Measurements from ENCODE around the gene FHAD1.

FHAD1 gene

DNA sequence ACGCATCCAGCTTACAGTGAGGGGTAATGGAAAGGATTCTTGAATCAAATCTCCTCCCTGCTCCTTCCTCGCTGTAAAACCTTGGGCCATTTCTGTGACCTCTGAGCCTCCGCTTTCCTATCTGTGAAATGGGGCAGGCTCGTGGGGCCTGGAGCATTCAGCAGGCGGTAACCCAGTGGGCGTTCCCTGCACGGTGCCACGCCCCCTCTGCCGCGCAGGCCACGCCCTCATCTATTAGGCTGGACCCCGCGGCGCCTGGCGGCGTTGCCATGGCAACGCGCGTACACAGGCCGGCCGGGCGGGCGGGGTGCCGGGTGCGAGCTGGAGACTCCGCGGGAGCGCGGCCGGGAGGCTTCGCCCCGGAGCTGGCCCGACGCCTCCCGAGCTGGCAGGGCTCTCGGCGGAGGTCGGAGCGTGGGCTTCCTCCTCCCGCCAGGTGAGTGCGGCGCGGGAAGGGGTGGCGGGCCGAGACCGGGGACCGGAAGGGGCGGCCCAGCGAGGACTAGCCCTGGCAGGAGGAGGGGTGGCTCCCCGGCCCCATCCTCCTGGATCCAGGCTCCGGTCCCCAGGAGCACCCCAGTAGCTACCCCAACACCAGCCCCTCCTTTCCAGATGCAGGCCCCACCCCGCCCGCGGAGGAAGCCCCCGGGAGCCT lies at the start of gene FHAD1:
Gene FHAD1, plus strand, starts transcription at position 264 of the 655 bp plus-strand sequence. CDS start 4,562 bp downstream, outside the sequence.
- peak; percentile 58 for DNase-seq

DNA sequence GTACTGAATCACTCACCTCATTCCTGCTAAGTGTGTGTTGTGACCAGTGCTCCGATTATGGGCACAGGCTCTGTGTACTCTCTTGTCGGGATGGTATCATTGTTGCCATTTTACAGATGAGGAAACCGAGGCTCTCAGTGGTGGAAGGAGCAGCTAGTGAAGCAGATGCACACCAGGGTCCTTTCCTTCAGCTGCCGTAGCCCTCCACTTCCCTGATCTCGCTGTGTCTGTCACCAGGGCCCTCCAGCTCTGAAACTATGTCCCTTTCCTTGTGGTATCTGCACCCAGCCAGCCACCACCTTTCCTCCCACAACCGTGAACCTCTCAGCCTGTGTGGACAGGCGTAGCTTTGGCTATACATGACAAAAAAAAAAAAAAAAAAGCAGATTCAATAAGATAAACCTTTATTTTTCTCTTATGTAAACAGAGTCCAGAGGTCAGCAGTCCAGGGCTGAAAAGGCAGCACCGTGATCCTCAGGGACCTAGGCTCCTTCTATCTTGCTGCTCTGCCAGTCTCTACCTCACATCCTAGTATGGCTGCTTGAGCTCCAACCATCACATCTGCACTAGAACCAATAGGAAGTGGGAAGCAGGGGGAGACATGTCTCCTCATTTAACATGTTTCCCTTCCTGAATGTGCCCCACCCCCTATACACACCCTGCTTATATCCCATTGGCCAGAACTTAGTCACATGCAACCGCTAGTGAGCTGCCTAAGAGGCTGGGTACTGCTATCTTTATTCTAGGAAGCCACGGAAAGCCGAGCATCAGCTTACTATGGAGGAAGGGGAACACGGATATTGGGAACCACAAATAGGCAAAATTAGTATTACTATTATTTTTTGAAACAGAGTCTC lies 49.2 kb upstream of the FHAD1 start:
- DNase-seq: no peak

DNA sequence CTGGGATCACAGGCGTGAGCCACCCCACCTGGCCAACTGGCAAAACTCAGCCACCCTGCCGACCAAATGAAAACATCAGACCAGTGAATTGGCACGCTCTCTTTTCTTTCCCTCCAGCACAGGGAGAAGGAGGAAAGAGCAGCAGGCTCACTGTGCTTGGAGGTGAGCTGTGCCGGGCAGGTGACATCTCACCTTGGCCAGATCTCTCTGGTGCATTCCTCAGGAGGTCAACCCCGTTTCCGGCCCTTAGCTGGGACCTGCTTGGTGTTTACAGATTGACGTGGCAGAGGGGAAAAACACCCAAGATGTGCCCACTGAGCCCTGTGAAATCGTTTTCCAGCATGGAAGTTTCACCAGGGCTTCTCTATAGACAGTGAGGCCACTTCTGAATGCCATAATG lies 48.3 kb upstream of the FHAD1 start:
- no peak for DNase-seq

DNA sequence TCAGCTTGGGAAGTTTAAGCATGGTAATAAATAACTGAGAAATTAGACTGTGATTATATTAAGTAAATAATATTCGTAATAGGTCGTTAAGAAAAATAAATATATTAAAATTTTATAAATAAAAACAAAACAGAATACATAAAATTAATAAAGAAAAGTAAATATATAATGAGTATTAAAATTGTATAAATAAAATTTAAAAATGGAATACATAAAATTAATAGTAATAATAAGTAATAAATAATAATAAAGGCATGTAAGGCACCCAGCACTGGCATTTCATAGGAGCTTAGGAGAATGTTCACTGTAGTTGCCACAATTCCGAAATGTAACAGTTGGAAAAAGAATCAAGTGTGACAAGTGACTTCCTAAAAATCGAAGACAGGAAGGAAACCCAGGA lies 45.8 kb upstream of the FHAD1 start:
- no peak for DNase-seq

DNA sequence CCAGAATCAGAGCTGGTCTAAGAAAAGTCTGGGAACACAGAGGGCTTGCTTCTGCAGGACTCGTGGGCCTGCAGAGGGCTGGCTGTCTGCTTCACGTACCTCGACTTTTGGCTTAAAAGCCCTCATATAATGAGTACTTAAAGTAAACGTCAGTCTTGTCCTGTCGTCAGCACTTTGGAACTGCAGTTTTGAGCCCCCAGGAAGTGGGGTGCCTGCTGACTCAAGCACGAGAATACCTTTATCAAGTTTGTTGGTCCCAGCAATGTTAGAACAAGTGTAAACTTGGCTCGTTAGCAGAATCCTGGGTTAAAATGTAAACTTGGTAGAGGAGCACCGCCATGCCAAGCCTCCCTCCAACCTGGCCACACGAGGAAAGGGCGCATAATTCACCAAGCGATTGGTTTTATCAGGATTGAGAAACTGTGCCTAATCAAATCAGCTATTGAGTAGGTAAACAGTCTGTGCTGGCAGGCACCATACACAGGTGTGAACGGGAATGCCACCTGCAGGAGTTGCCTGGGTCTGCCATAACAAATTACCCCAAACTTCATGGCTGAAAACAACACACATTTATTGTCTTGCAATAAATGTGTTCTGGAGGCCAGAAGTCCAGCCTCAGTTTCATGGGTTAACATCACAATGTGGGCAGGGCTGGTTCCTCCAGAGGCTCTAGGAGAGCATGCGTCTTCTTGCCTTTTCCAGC lies 45.0 kb upstream of the FHAD1 start:
- DNase-seq: no peak

DNA sequence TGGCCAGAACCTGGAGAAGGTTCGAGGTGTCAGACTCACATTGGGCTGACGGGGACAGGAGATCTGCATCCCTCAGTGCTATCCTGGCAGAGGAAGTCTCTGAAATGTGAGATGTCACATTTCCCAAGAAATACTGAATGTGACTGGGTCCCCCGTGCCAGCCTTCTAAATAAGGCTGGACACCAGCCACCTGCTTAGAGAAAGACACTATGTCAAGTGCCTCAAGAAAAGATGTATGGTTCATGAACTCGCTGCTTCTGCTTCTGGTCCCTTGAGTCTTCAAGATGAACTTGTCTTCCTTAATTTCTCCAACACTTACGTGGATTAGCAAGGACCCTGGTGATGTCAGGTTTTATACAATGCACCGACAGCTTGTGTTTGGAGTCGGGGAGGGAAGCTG lies 42.1 kb upstream of the FHAD1 start:
- no peak for DNase-seq

DNA sequence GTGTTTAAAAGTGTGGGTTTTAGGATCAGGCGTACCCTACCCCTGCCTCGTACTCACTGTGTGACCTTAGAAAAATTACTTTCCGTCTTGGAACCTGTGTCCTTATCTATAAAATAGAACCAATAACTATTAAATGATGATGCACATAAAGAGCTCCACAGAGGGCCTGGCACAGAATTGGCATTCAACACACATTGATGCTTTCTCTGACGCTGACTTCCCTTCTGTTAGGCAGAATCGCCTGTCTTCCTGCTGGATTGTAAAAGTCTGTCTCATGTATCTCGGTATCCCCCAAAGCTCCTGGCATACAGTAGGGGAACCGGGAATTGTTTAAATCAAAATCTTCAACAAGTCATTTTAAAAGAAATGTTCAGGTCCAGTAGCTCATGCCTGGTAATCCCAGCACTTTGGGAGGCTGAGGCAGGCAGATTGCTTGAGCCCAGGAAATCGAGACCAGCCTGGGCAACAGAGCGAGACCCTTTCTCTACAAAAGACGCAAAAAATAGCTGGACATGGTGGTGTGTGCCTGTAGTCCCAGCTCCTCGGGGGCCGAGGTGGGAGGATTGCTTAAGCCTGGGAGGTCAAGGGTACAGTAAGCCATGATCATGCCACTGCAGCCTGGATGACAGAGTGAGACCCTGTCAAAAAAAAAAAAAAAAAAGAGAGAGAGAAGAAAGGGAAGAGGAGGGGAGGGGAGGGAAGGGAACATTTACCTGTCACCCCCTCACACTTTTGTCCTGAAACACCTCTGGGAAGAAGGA lies 41.3 kb upstream of the FHAD1 start:
- DNase-seq: no peak

DNA sequence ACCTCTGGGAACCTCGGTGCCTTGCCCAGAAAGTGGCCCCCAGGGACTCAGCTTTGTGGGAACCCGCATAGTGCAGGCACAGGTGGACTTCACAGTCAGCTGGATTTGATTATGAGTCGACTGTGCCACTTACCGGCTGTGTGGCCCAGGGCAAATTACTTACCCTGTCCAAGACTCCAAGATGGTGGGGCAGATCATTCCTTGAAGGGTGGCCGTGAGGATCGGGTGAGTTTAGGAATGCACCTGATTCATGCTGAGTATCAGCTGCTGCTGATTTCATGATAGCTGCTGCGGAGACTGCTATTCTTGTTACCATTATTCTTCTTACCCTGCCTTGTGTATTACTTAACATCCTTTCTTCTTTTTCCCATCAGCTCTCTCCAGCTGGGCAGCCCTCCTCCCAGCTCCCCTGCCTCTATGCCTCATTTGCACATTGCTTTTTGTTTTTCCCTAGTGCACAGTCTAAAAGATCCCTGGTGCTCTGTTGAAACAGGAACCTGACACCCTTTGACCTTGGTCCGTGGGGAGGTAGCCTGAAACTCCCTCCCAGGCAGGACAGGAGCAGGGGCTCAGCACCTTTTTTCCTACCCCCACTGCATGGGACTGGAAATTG lies 40.5 kb upstream of the FHAD1 start:
- DNase-seq: no peak

DNA sequence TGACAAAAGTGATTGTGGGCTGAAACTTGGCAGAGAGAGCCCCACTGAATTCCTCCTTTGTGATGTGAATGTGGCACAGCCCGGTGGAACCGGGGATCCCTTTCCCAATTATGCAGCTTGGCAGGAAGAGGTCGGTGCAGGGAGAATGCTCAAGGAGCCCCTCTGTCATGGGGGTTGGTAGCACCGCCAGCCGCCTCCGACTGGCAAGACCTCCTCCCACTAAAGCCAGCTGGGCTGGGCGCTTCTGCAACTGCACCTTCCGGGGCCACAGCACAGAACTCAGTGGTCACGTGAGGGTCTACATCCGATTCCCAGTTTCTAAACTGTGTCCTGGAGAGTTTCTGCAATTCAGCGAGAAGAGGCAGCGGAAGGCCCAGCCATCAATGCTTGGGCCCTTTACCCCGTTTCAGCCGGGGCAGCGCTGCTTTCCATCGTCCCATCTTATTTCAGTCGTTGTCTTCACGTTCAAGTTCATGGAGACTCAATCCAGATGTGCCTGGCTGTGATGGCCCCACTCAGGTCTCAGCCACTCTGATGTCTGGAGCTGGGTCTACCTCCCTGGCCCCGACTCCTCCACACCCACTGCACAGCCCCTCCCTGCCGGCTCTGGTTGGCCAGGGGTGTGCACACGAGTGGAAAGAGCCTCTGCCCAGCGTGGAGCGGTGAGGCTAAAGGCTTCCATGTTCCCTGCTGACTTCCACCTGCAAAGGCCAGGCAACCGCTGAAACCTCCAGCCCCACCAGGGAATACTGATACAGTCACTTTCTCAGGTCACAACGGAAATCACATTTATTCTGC lies 39.8 kb upstream of the FHAD1 start:
- DNase-seq: no peak

DNA sequence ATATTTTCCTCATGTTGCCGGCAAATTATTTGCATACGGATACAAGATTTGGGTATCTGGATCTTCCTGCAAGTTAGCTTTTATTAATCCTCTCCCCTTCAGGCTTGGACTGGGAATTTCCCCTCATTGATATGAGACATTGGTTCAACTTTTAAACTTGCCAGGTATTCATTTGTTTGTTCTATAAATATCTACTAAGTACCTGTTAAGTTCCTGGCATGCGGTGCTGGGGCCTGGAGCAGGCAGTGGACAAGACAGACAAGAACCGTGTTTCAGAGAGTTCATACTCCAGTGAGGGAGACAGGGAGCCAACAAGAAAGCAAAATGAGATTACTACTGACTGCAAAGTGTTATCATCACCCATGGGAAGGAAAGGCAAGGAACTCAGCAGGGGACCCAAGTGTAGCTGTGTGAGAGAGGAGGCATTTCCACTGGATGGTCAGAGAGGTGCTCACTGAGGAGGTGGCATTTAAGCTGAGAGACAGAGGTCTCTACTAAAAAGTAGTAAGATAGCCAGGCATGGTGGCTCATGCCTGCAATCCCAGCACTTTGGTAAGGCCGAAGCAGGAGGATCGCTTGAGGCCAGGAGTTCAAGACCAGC lies 39.1 kb upstream of the FHAD1 start:
- no peak for DNase-seq

DNA sequence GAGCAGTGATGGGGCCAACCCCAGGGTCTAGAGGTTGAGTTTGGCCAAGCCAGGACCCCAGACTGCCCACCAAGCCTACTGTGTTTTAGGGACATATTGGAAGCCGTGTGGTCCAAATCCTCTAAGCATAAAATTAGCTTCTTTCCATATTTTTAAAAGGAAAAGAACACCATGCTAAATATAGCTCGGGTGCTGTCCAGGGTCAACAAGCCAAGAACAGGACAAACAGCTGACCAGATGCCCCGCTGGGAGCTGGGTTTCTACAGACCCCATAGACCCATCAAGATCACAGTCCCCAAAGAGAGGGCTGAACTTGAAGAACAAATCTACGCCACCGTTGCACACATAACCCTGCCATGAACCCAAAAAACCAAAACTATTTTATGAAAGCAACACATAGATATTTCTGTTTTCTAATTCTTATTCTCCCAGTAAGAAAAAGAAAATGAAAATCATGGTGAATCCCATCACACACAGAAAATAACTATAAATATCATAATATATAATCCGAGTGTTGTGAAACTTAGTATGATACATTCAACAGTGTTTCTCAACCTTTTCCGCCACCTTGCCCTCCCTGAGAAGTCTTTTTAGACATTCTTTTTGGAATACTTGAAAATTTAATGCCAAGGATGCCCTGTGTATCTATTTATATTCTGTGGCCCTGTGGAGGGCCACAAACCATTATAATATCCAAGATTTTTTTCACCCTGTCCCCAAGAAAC lies 36.2 kb upstream of the FHAD1 start:
- no peak for DNase-seq

DNA sequence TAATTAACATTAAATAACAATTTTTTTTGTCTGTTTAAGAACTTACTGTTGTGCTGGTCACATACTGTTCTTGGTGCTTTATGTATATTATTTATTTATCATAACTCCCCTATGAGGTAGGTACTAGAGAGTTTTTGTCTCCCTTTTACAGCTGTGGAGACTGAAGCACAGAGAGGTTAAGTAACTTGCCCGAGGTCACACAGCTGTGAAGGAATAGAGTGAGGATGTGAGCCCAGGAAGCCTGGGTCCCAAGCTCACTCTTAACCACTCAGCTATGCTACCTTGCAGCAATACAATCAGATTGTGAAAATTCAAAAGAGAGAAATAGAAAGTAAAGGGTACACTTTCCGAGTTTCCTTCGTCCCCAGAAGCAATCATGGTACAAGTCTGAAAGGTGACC lies 35.6 kb upstream of the FHAD1 start:
- DNase-seq: no peak

DNA sequence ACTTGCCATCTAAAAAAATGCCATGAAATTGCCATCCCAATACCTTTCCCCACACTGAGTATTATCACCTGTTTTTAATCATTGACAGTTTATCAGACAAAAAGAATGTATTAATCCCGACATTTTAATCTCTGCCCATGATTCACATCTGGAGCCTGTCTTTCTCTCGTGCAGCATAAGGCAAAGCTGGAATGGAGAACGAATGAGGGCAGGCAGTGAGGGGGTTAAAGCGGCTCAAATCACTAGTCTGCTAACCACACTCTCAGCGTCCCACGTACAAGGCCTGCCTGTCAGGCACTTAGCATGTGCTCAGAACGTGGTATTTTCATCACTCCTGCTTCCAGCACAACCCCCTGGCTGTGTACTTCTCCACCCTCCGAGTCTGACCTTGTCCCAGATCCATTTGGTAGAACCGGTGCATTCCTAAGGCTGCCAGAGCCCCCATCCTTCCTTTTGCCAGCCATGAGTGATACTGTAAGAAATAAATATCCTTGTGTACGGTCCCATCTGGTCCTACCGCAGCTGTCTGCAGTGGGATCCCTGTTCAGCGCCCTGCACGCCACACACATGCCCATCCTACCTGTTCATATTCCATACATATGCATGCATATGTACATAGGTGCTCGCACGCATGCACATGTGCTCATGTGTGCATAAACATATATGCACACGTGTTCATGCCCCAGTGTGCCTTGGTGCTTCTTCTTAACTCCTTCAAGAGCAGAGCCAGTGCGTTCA lies 34.6 kb upstream of the FHAD1 start:
- DNase-seq: no peak

DNA sequence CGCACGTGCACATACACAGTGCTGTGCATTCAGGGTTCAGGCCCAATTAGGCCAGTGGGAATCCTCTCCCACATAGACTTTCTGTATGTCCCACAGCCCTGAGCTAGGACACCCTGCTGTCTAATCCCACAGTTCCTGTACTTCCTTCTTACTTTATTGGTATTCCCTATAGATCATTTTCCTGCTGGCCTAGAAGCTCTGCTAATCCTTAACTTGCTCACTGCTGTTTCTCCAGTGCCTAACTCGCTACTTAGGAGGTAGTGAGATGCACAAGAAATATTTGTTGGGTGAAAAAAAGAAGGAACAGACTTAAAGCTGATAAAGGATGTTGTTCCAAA lies 34.1 kb upstream of the FHAD1 start:
- no peak for DNase-seq

DNA sequence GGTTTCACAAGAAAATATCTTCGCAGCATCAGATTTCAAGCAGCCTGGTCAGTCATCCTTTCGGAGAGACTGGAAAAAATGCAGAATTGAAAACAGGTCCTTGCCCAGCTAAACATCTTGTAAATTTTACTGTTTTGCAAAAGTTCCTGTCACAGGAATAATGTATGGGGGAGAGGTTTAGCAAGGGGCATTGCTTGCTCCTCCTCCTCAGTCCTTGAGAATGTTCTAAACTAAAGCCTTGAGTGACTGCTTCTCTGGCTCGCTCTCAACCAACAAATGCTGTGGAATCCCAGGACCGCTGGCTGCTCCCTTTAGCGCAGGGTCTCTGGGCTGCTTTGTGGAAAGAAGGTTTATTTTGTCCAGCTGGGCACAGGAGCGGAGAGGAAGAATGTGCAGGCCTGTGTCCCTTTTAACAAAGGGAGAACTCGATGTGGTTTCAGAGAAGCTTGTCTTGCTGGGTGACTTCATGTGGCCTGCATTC lies 33.6 kb upstream of the FHAD1 start:
- no peak for DNase-seq

DNA sequence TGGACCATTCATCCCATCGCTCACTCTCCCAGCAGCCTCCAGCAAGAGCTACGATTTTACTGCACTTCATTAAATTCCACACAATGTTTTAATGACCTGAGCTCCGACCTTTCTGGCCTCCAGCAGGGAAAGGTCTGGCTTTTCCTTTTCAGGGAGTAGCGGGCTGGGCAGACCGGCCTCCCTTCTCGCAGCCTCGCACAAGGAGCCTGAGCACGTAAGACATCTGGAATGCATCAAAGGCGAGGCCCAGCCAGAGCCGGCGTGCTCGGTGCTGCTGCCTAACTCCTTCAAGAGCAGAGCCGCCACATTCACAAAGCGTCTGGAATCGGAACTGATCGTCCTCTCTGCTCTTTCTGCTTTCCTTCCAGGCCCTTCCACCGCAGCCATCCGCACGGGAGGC lies 32.5 kb upstream of the FHAD1 start:
- no peak for DNase-seq

DNA sequence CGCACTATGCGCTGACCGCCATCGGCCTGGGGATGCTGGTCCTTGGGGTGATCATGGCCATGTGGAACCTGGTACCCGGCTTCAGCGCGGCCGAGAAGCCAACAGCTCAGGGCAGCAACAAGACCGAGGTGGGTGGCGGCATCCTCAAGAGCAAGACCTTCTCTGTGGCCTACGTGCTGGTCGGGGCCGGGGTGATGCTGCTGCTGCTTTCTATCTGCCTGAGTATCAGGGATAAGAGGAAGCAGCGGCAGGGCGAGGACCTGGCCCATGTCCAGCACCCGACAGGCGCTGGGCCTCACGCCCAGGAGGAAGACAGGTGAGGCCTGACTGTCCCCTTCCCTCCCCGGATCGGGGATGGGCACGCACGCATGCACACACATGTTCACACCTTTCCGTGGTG lies 31.9 kb upstream of the FHAD1 start:
- no peak for DNase-seq

DNA sequence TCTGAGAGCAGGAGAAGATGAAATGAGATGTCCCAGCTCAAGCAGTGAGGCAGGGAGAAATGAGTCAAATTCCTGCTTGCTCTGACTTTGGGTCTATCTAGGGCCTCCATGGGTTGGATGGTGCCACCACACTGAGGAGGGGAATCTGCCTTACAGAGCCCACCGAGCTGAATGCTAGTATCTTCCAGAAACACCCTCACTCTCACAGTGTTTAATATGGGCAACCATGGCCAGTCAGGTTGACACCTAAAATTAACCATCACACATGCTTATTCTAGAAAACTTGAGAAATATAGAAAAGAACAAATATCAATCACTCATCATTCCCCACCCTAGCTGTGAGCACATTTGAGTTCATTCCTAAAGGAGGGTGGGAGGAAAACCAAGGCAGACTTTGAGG lies 29.4 kb upstream of the FHAD1 start:
- no peak for DNase-seq

DNA sequence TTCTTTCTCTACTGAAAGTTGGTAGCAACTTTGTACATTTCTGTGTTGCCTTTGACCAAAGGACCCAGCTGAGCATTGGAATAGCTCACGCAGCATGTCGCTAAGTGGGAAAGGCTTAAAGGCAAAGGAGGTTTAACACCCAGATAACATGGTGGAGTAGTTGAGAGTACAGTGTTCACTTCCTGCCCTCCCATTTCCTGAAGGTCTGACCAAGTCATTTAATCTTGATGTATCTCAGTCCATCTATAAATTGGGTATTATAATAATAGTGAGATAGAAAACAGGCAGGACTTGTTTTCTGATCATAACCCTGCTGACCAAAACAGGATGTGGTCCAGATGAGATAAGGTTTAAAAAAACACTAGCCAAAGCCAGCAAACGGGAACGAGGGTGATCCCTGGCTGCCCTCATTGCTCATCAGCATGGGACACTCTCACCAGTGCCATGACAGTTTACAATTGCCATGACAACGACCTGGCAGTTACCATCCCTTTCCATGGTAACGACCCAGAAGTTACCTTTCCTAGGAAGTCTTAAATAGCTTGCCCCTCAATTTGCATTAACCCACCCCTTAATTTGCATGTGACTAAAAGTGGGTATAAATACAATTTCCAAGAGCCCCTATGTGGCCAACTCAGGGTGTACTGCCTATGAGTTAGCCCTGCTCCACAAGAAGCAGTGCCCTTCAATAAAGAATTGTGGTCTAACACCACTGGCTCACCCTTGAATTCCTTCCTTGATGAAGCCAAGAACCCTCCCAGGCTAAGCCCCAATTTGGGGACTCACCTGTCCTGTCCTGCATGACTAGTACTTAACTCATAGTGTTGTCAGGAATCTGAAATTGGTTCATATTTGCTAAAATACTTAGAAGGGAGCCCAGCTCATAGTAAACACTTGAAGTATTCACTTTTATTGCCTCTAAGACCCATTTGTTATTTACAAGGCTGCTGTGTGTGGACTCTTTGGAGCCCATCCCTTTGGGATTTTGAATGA lies 28.4 kb upstream of the FHAD1 start:
- DNase-seq: no peak

All from NCI-H2107 (cell line).